GM12878 (cell line): ENCODE results near the gene MEIS2. TPM values are rescaled to one million over a fixed set of nuclear protein-coding genes. Genes with fewer than 3 reads are reported as not detected.

Source experiments
- ATAC-seq: fragments of 200-7000 bp; cut with Tn5 transposase; 3 replicates; pipeline ENCODE4 v1.9.1; 2020; ENCODE audit warnings: mild to moderate bottlenecking, moderate library complexity
- BruUV-seq: library from RNA; stranded (reverse); fragments of 400-500 nt; replicated peaks from 2 replicates; lab custom pipeline; 2021; lab: Mats Ljungman, UMichigan
- CTCF ChIA-PET: fragments of 300-600 bp; sonication (Branson Sonifier 250); formaldehyde crosslinking; extraction: SDS; loops from one replicate; lab custom pipeline; 2021; ENCODE audit warnings: inconsistent platforms; lab: Yijun Ruan, JAX
- POLR2A ChIA-PET: fragments of 350-600 bp; formaldehyde crosslinking; extraction: SDS; loops from one replicate; lab custom pipeline; 2021; ENCODE audit warnings: inconsistent platforms; lab: Charles Lee
- RAD21 ChIA-PET: fragments of 300-600 bp; sonication (Branson Sonifier 250); formaldehyde crosslinking; loops from one replicate; lab custom pipeline; 2023; ENCODE audit warnings: antibody characterized with exemption; ENCODE audit not compliant: unreplicated experiment; lab: Charles Lee
- SMC1A ChIA-PET: fragments of 300-600 bp; sonication (Branson Sonifier 250); formaldehyde crosslinking; loops from one replicate; lab custom pipeline; 2023; ENCODE audit not compliant: unreplicated experiment, uncharacterized antibody; lab: Charles Lee
- DNase-seq: peaks from one replicate; pipeline ENCODE4 v3.0.0-alpha.2; 2011; ENCODE audit warnings: low read depth, low spot score
- FAIRE-seq: peaks from 3 replicates; lab custom pipeline; 2011; peaks lifted over from hg19 to GRCh38; lab: Jason Lieb, UNC
- H2AFZ ChIP-seq: 2 replicates; pipeline ENCODE4 v1.6.0; 2011; ENCODE audit warnings: low read depth, low read length, control low read depth; ENCODE audit not compliant: control insufficient read depth
- H3K27ac ChIP-seq: 2 replicates; pipeline ENCODE4 v1.5.1; 2011; ENCODE audit warnings: control low read depth; ENCODE audit not compliant: control insufficient read depth, insufficient read depth
- H3K27me3 ChIP-seq, 2 experiments: replicated peaks in 1 of 2; 2 replicates each; pipeline versions ENCODE4 v1.6.0 to v1.6.1; 2011; ENCODE audit warnings: low read length in 1 of 2; ENCODE audit not compliant: control insufficient read depth in 2 of 2, insufficient read depth in 2 of 2
- H3K36me3 ChIP-seq, 2 experiments: 2 replicates each; pipeline ENCODE4 v1.5.1; 2011; ENCODE audit warnings: low read length in 1 of 2; ENCODE audit not compliant: control insufficient read depth in 2 of 2, insufficient read depth in 2 of 2
- H3K4me1 ChIP-seq: 2 replicates; pipeline ENCODE4 v1.6.1; 2011; ENCODE audit warnings: mild to moderate bottlenecking, low read length, moderate library complexity, mixed read lengths; ENCODE audit not compliant: control insufficient read depth, insufficient read depth
- H3K4me2 ChIP-seq: 2 replicates; pipeline ENCODE4 v1.6.0; 2011; ENCODE audit warnings: control low read depth; ENCODE audit not compliant: control insufficient read depth, insufficient read depth
- H3K4me3 ChIP-seq: fragments of 200-600 bp; sonication (generic); 2 replicates; pipeline ENCODE4 v1.5.1; 2016
- H3K79me2 ChIP-seq: 2 replicates; pipeline ENCODE4 v1.6.0; 2011; ENCODE audit warnings: low read length; ENCODE audit not compliant: control insufficient read depth, insufficient read depth
- H3K9ac ChIP-seq: 2 replicates; pipeline ENCODE4 v1.8.0; 2011; ENCODE audit warnings: low read length, control low read depth, mixed read lengths; ENCODE audit not compliant: control insufficient read depth, insufficient read depth
- H3K9me3 ChIP-seq: replicated peaks from 3 replicates; pipeline ENCODE4 v1.5.1; 2011; ENCODE audit warnings: mild to moderate bottlenecking, low read length; ENCODE audit not compliant: control insufficient read depth, insufficient read depth
- H4K20me1 ChIP-seq: 2 replicates; pipeline ENCODE4 v1.6.0; 2011; ENCODE audit not compliant: control insufficient read depth, insufficient read depth
- ATF7 ChIP-seq: fragments of 450-650 bp; IDR thresholded peaks from 2 replicates; pipeline ENCODE4 v1.6.1; 2016; ENCODE audit warnings: low read depth, mild to moderate bottlenecking
- BRCA1 ChIP-seq: IDR thresholded peaks from 2 replicates; pipeline ENCODE4 v1.6.1; 2011; ENCODE audit warnings: low read depth, low read length, improper control_type of control experiment
- ESRRA ChIP-seq: IDR thresholded peaks from 2 replicates; pipeline ENCODE4 v1.6.1; 2012; ENCODE audit warnings: mild to moderate bottlenecking, low read length, improper control_type of control experiment
- ETV6 ChIP-seq, 2 experiments: fragments of 450-650 bp in 1 of 2; IDR thresholded peaks in 1 of 2; conservative IDR thresholded peaks in 1 of 2; 2 replicates each; pipeline ENCODE4 v1.6.1; 2014; ENCODE audit warnings: antibody characterized with exemption in 1 of 2, borderline replicate concordance in 1 of 2, low read depth in 1 of 2, mild to moderate bottlenecking in 1 of 2, moderate library complexity in 1 of 2
- MYC ChIP-seq: IDR thresholded peaks from 2 replicates; pipeline ENCODE4 v1.6.1; 2011; ENCODE audit warnings: mild to moderate bottlenecking, low read length, moderate library complexity, inconsistent platforms; ENCODE audit not compliant: insufficient read depth, insufficient replicate concordance, insufficient read length, severe bottlenecking
- NFYA ChIP-seq: IDR thresholded peaks from 2 replicates; pipeline ENCODE4 v1.6.1; 2011; ENCODE audit warnings: low read depth, mild to moderate bottlenecking, low read length, improper control_type of control experiment, borderline replicate concordance
- NR2C1 ChIP-seq: fragments of 450-650 bp; IDR thresholded peaks from 2 replicates; pipeline ENCODE4 v1.6.1; 2017; ENCODE audit warnings: antibody characterized with exemption, mild to moderate bottlenecking, moderate library complexity
- PAX5 ChIP-seq: IDR thresholded peaks from 2 replicates; pipeline ENCODE4 v1.6.1; 2011; ENCODE audit warnings: low read depth, low read length, borderline replicate concordance
- POLR2A ChIP-seq: IDR thresholded peaks from 2 replicates; pipeline ENCODE4 v1.6.1; 2011; ENCODE audit warnings: low read depth, mild to moderate bottlenecking, low read length
- RAD51 ChIP-seq: fragments of 450-650 bp; IDR thresholded peaks from 2 replicates; pipeline ENCODE4 v1.6.1; 2016; ENCODE audit warnings: moderate library complexity, mild to moderate bottlenecking, inconsistent platforms
- RELA ChIP-seq: fragments of 450-650 bp; IDR thresholded peaks from 2 replicates; pipeline ENCODE4 v1.8.0; 2014; ENCODE audit warnings: borderline replicate concordance; ENCODE audit not compliant: partially characterized antibody
- SMAD5 ChIP-seq: IDR thresholded peaks from 2 replicates; pipeline ENCODE4 v1.6.1; 2016; ENCODE audit warnings: antibody characterized with exemption, low read depth
- TCF7 ChIP-seq: IDR thresholded peaks from 2 replicates; pipeline ENCODE4 v1.6.1; 2014; ENCODE audit warnings: antibody characterized with exemption, borderline replicate concordance
- WRNIP1 ChIP-seq: IDR thresholded peaks from 2 replicates; pipeline ENCODE4 v1.6.1; 2011; ENCODE audit warnings: low read depth, low read length, improper control_type of control experiment, borderline replicate concordance
- WGBS: methylation state at CpG from one replicate; pipeline ENCODE4 v1.1.6; 2016; ENCODE audit warnings: low lambda C conversion rate; ENCODE audit not compliant: insufficient replicate concordance, insufficient coverage; ENCODE audit errors: missing lambda C conversion rate; 5-methylcytosine and 5-hydroxymethylcytosine counted together
- in situ Hi-C: fragments of 300-500 bp; cut with MboI; formaldehyde crosslinking; loops from 9 replicates; pipeline ENCODE4 v1.14.3; 2018; ENCODE audit warnings: mixed read lengths
- intact Hi-C: fragments of 100-400 bp; cut with micrococcal nuclease; formaldehyde crosslinking; loops from one replicate; pipeline ENCODE4 v1.14.2; 2022; ENCODE audit not compliant: unreplicated experiment
- polyA plus RNA-seq, 11 experiments: library from polyadenylated mRNA; depleted of rRNA in 4 of 11; unstranded in 6 of 11; stranded (reverse) in 5 of 11; fragments of >200 nt; fragmentation: Nextera tagmentation in 4 of 11; fragmentation: Illumina TruSeq in 1 of 11; extraction: Ambion mirVana in 4 of 11; extraction: Trizol in 1 of 11; gene quantifications; 1 replicate in 1 of 11; 2 replicates in 10 of 11; pipeline versions ENCODE4 v1.2.1 to v1.2.3, GENCODE V29; 2011 to 2016; ENCODE audit warnings: inconsistent platforms in 2 of 11, missing spikeins in 2 of 11, low read depth in 1 of 11
- total RNA-seq, 4 experiments: library from RNA; depleted of rRNA in 3 of 4; stranded (reverse); fragments of >200 nt in 3 of 4; fragmentation: Illumina TruSeq in 1 of 4; extraction: Trizol in 1 of 4; gene quantifications; 2 replicates each; pipeline versions ENCODE4 v1.2.1 to v1.2.3, GENCODE V29; 2013 to 2021
- TF ChIP-seq, protein P1 (sequence below): IDR thresholded peaks from 2 replicates; pipeline ENCODE4 v1.6.1; 2011; ENCODE audit warnings: borderline replicate concordance, low read depth, mild to moderate bottlenecking, moderate library complexity, mixed read lengths, low read length; ENCODE audit not compliant: insufficient read depth; ENCODE audit errors: extremely low read length
- TF ChIP-seq, protein P2 (sequence below): IDR thresholded peaks from 2 replicates; pipeline ENCODE4 v1.6.1; 2011; ENCODE audit warnings: low read depth, low read length, improper control_type of control experiment, borderline replicate concordance

The MEIS2 gene
- total and polyA plus RNA-seq, 10 of the 15 experiments (the other 5 are each of a cell fraction or from before 2014, with no cell fraction given), result 9.2 to 54.0 (median 20.4) TPM

DNA sequence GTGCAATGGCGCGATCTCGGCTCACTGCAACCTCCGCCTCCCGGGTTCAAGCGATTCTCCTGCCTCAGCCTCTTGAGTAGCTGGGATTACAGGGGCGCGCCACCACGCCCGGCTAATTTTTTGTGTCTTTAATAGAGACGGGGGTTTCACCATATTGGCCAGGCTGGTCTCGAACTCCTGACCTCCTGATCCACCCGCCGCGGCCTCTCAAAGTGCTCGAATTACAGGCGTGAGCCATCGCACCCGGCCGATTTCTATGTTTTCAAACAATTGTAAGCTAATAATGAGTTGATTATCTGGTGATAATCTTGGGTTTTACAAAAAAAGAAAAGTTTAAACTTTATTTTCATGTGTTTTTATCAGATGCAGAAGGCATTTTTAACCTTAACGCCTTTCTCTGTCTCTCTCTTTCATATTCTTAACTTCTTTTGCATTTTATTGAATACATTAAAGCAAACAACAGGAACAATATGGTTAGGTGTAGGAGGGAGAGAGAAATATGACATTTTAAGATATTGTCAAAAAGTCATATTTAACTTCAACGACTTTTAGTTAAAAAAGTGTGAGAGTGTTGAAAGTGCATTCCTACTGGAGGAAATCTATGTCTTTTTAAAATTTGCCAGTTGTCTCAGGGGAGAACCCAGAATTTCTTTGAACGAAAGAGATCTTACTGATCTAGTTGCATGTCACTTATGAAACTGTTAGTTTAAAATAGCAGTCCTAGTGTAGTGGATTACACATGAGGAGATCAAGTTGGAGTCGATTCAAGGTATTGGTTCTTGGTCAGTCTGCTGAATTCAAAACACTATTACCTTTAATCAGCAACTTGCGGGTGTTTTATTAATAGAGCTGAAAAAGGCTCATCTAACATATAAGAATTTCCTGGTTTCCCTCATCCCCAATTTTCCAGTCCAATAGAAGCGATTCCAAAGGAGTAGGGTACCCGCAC, 3.4 kb upstream of the MEIS2 start:
- H3K4me1 ChIP-seq, result no peaks in the 10 kb centered on the region; the same call in 1 of the 2 replicates
- peaks cover 1 to 16% of the 10 kb centered on the region in 2 experiments; a peak in 3 of 4 replicates for H3K27me3 ChIP-seq

More for the DNA sequence above, 3.4 kb upstream of the MEIS2 start:
- Histone ChIP-seq H3K79me2 (peaks cover 8% of the 10 kb centered on the region), H3K4me3 (no peak overlapping the region), H4K20me1 (no peaks in the 10 kb centered on the region), H3K4me2 (no peak overlapping the region), H3K36me3 (no peaks in the 10 kb centered on the region), H3K9ac (no peak overlapping the region), H2AFZ (no peak overlapping the region), H3K27ac (no peak overlapping the region), H3K9me3 (no peaks in the 10 kb centered on the region)
- ChIA-PET SMC1A (interaction anchor here (0.5 to 12.8 kb wide), 3 partner anchors 69 to 617 kb away, joined by 3 to 130 read pairs (median 5); no protein-coding TSS in a partner anchor), RAD21 (interaction anchor here (0.6 to 3.6 kb wide), 4 partner anchors 17 to 380 kb away, joined by 3 to 39 read pairs (median 3); no protein-coding TSS in a partner anchor), POLR2A (interaction anchor here (1.0 kb wide), 1 partner anchor 212 kb away, joined by 3 read pairs; no protein-coding TSS in a partner anchor), CTCF (interaction anchor here (0.7 to 5.2 kb wide), 7 partner anchors 18 to 602 kb away, joined by 3 to 66 read pairs (median 4); no protein-coding TSS in a partner anchor)
- intact Hi-C loops, result loop anchor here (10.0 kb wide), 1 partner anchor 1579 kb away; no protein-coding TSS in a partner anchor
- WGBS, result 42% methylated on average over 23 of the region's 27 CpGs
- no peak for FAIRE-seq
- DNase-seq, result no peak
- TF ChIP-seq ETV6 (conservative IDR thresholded peaks at IDR 0.05 in 1 of 2, IDR thresholded peaks at IDR 0.05 in 1 of 2; ENCODE audit: borderline replicate concordance in 1 of 2, low read depth in 1 of 2) (no peak), MYC (no peak), PAX5 (no peak), NFYA (no peak), WRNIP1 (no peak), TCF7 (no peak), ESRRA (no peak), ATF7 (no peak), NR2C1 (no peak), POLR2A (no peak), RAD51 (no peak), RELA (no peak), SMAD5 (no peak), BRCA1 (no peak)
- TF ChIP-seq, protein P1, sequence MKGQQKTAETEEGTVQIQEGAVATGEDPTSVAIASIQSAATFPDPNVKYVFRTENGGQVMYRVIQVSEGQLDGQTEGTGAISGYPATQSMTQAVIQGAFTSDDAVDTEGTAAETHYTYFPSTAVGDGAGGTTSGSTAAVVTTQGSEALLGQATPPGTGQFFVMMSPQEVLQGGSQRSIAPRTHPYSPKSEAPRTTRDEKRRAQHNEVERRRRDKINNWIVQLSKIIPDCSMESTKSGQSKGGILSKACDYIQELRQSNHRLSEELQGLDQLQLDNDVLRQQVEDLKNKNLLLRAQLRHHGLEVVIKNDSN, result no peak
- TF ChIP-seq, protein P2, sequence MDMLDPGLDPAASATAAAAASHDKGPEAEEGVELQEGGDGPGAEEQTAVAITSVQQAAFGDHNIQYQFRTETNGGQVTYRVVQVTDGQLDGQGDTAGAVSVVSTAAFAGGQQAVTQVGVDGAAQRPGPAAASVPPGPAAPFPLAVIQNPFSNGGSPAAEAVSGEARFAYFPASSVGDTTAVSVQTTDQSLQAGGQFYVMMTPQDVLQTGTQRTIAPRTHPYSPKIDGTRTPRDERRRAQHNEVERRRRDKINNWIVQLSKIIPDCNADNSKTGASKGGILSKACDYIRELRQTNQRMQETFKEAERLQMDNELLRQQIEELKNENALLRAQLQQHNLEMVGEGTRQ, result no peak
- ATAC-seq, result no peak
- in situ Hi-C loops, result loop anchor here (5.0 to 10.0 kb wide), 2 partner anchors 221 to 609 kb away; no protein-coding TSS in a partner anchor
- no TSS peak for BruUV-seq
